Measurements from ENCODE around the gene BBC3. TPM values are rescaled to one million over a fixed set of nuclear protein-coding genes. Genes with fewer than 3 reads are reported as not detected.

Gene BBC3
- polyA plus RNA-seq, 3 donors: 1.1 to 2.9 (median 2.1) TPM

GRCh38 chr19:47176071-47176626, 54.9 kb downstream of the BBC3 start:
- DNase-seq (ENCODE audit: extremely low read depth in 1 of 11, low read depth in 9 of 11, low spot score in 4 of 11): no peak

- DNase-seq (ENCODE audit: extremely low read depth in 1 of 11, low read depth in 9 of 11, low spot score in 4 of 11): no peak
Observed at GRCh38 chr19:47172666-47173455, 58.1 kb downstream of the BBC3 start.

Other genes starting within 250 kb of the BBC3 start
- 1 to 10 TPM; 1.4 to 2.4 (median 2.0) TPM for gene NPAS1, start 211.4 kb downstream of the BBC3 start, polyA plus RNA-seq (ENCODE audit: insufficient read length in 3 of 3)
- 10 to 100 TPM in 2 of 3 donors, 1 to 10 TPM in 1; 8.7 to 18.0 (median 13.3) TPM for gene TMEM160, start 182.6 kb downstream of the BBC3 start, polyA plus RNA-seq (ENCODE audit: insufficient read length in 3 of 3)
- gene ZC3H4, start 117.4 kb downstream of the BBC3 start, polyA plus RNA-seq (ENCODE audit: insufficient read length in 3 of 3): 10 to 100 TPM; 31.6 to 42.7 (median 42.0) TPM
- gene SAE1, start 100.4 kb downstream of the BBC3 start, polyA plus RNA-seq (ENCODE audit: insufficient read length in 3 of 3): 100 to 1,000 TPM in 2 of 3 donors, 10 to 100 TPM in 1; 88.7 to 137 (median 127) TPM
- 10 to 100 TPM; 20.6 to 30.1 (median 25.0) TPM for gene CCDC9, start 25.3 kb upstream of the BBC3 start, polyA plus RNA-seq (ENCODE audit: insufficient read length in 3 of 3)
- gene INAFM1, start 43.7 kb upstream of the BBC3 start, polyA plus RNA-seq (ENCODE audit: insufficient read length in 3 of 3): 10 to 100 TPM in 2 of 3 donors, 1 to 10 TPM in 1; 6.0 to 11.5 (median 10.7) TPM
- 10 to 100 TPM in 1 of 3 donors, 1 to 10 TPM in 2; 3.4 to 10.6 (median 7.1) TPM for gene C5AR1, start 78.7 kb upstream of the BBC3 start, polyA plus RNA-seq (ENCODE audit: insufficient read length in 3 of 3)
- gene C5AR2, start 101.0 kb upstream of the BBC3 start, polyA plus RNA-seq (ENCODE audit: insufficient read length in 3 of 3): under 1 TPM; 0.23 to 0.42 (median 0.29) TPM
- gene DHX34, start 118.1 kb upstream of the BBC3 start, polyA plus RNA-seq (ENCODE audit: insufficient read length in 3 of 3): 10 to 100 TPM; 10.1 to 18.9 (median 17.8) TPM
- 10 to 100 TPM; 15.0 to 29.5 (median 18.2) TPM for gene MEIS3, start 188.3 kb upstream of the BBC3 start, polyA plus RNA-seq (ENCODE audit: insufficient read length in 3 of 3)
- gene SLC8A2, start 240.7 kb upstream of the BBC3 start, polyA plus RNA-seq (ENCODE audit: insufficient read length in 3 of 3): under 1 TPM; 0.22 to 0.26 (median 0.23) TPM